HG03342 (cell line): ENCODE measurements around the gene GNRH2.
"Not testable (repeated sequence)": the region's sequence is repeated elsewhere in the genome, so short reads cannot be mapped to it uniquely, and the experiment has no call there.

Experiments used
- ATAC-seq: cut with Tn5 transposase; IDR thresholded peaks from one replicate; pipeline ENCODE4 v1.9.1; 2021; ENCODE audit warnings: mild to moderate bottlenecking, moderate library complexity; ENCODE audit not compliant: unreplicated experiment

GNRH2 gene

DNA sequence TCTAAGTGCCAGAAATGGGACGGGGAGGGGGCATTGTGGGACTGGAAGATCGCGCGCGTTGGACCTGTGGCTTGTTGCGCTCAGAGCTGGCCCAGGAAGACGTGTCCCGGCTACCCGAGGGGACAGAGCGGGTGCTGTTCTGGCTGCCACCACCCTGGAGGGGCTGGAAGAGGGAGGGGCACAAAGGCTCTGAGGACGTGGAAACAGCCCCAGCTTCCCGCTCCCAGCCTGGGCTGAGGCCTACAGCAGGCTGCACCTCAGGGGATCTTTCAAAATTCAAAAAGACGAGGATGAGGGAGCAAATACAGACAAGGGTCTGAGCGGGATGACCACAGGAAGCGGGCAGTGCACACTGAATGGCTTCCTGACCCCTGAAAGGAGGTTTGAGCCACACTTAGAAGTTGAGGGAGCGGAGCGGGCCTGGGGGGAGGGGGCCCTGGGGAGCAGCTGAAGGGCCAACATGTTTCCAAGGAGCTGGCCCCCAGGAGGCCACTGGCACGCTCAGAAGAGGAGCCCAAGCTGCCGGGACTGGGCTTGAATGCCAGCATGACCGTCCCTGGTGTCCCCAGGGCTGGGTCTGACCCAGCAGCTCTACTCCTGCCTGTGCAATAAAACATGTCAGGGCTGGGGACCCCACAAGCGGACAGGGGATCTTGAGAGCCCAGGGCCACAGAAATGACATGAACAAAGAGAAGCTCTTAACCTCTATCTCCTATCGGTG is 29.3 kb downstream of the GNRH2 start:
- ATAC-seq: no peak

DNA sequence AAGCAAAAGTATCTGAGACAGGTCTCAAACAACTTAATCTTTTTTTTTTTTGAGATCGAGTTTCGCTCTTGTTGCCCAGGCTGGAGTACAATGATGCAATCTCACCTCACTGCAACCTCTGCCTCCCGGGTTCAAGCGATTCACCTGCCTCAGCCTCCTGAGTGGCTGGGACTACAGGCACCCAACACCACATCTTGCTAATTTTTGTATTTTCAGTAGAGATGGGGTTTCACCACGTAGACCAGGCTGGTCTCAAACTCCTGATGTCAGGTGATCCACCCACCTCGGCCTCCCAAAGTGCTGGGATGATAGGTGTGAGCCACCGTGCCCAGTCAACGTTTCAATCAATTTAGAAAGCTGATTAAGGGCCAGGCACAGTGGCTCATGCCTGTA is 29.8 kb downstream of the GNRH2 start:
- ATAC-seq: not testable (repeated sequence)

DNA sequence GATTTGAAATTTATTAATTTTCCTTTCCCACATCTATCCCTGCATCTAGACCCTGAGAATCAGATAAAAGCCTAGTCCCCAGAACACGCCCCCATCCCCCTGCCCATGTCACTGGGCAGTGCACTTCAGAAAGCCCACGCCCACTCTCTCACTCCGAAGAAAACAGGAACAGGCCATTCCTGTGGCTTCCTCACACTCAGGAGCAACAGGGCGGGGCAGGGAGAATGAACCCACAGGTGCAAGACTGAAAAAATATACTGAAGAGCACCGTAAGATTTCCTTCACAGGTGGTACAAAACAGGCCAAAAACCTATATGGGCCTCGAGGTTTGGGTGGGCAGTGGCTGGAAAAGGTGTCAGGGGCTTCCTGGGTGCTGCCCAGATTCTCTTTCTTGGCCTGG is 31.4 kb downstream of the GNRH2 start:
- no peak for ATAC-seq

DNA sequence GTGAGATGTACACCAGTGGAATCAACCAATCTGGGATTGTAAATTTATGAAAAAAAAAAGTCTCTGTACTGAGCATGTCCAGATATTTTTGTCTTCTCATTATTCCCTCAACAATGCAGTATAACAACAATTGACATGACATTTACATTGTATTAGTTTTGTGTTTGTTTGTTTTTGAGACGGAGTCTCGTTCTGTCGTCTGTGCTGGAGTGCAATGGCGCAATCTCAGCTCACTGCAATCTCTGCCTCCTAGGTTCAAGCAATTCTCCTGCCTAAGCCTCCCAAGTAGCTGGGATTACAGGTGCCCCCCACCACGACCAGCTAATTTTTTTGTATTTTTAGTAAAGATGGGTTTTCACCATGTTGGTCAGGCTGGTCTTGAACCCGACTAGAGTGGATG is 31.9 kb downstream of the GNRH2 start:
- ATAC-seq: not testable (repeated sequence)

DNA sequence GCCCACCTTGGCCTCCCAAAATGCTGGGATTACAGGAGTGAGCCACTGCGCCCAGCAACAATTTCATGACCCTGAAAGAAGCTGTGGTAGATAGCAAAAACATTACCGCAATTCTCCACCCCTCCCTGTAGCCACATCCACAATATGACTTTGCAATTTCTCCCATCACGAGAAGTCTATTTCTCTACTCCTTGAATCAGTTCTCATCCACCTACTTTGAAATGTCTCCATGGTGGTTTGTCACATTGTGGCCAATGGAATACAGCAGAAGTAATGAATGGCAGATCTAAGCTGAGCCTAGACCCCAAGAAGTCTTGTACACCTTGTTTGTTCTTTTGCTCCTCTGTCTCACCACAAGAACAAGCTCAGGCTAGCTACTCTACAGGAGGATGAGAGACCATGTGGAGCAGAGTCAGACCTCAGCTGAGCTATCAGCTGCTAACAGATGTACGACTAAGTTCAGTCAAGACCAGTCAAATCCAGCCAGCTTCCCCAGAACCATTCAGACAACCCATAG is 34.3 kb downstream of the GNRH2 start:
- ATAC-seq: no peak

DNA sequence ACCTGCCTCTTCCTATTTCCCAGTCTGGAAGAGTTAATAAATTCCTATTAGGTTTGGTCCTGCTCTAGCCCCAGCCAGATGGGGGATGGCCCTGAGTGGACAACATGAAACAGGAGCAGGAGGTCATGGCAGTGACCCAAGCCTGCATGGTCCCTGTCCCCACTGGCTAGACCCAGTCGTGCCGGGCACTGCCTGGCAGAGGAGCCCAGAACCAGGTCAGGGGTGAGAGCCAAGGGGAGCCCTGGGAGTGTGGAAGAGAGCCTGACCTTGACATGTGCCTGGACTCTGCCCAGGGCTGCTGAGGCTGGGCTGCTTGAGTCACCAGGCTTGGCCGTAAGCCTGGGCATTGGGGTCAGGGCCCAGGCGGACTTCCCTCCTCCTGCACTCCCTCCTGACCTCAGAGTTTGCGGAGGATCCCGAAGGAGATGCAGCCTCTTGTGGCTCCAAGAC is 37.5 kb downstream of the GNRH2 start:
- ATAC-seq: no peak

DNA sequence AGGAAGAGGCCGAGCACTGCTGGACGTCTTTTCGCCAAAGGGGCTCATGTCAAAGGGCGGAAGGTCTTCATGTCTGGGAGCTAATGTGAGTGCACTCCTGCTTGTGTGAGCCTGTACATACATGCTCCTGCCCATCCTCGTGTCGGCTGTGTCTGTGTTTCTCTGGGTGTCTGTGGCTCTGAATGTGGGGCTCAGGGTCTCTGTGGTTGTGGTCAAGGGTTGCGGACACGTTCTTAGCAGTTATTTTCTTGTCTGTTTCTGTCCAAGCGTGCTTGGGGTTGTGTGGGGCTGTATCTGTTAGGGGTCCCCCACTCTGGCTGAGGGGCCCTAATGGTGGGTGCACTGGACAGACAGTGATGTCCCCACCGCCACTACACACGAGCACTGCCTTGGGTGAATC is 38.2 kb downstream of the GNRH2 start:
- ATAC-seq: no peak

DNA sequence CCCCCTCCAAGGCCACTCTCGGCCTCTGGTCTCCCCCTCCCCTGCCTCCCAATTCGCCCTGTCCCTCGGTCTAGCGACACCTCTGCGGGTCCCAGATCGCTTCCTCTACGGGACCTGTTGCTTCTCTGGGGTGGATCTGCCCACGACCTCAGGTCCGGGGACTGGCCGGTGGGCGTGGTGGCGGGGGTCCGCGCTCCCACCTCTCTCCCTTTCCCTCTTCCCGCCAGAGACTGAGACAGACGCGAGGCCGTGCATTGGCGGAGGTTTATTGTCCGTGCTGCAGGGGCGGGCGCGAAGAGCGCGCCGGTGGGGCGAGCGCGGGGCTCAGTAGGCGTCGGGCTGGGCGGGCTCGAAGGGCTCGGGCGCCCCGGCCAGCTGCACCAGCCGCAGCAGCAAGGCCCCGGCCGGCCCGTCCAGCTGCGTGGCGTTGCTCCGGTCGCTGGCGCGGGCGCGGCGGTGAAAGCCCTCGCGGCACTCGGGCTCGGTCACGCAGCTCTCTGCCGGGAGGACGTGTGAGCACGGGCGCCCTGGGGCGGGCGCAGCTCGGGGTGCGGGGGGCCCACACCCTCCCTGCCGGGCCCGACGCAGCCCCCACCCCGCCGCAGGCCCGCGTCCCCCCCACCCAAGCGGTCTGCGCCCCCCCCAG is 39.0 kb downstream of the GNRH2 start:
- no peak for ATAC-seq

DNA sequence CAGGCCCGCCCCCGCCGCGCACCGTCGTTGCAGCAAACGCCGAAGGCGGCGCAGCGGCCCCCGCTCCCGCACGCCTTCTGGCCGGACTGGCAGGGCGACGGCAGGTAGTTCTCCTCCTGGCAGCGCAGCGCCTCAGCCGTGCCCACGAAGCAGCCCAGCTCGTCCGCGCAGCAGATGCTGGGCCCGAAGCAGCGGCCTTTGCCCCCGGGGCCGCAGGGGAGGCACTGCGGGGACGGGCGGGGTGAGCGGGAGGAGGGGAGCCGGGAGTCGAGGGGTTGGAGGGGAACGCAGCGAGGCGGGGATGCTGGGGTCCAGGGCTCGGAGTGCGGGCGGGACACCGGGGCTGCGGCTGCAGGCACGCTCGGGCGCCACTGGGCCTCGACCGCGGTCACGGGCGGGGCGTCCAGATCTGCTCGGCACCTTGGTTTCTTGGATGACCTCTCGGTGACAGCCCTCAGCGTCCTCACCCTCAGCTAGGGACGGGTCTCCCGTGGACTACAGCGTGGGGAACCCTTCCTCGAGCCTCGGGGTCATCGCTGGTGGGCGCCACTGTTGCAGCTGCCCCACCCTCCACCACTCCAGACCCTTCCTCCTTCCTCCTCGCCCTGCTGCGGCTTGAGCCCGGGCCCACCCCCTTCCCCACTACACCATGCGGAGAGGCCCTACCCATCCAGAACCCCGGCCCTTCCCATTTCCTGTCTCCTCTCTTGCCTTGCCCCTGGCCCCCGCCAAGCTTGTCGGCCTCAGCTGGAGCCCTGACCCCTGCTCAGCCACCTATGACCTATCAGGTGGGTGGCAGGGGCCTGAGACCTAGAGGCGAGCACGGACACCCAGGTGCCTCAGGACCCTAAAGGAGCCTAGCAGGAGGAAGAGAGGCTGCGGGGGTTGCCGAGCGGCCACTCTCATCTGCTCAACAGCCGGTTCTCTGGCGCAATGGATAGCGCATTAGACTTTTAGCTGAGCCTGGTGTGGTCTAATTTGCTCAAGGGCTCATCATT is 39.8 kb downstream of the GNRH2 start:
- ATAC-seq: no peak

DNA sequence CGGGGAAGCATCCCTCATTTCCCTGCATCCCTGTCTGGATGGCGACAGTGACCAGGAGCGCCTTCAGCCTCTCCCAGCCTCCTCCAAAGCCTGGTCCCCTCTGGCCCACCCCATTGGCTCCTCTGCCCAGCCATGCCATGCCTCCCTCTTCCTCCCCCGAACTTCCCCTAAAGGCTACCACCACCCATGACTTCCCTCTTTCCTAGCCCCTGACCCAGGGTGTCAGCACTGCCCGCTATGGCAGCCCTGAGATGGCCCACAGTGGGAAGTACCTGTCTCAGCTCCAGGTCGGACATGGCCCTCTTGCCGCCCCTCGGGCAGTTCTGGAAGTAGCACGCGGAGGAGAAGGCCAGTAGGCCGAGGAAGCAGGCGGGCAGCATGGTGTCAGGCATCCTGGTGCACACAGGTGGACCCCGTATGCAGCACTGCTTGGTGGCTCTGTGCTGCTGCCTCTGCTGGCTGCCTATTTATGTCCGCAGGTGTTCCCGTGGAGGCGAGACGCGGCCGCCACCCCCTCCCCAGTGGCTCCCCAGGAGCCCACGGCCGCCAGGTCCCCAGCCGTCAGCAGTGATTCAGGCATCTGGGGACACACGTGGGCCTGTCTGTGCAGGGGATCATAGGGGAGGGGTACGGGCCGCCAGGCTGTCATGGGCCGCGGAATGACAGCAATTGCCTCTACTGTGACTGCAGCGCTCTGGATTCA is 41.0 kb downstream of the GNRH2 start, which contains the start of gene AVP:
Gene AVP (minus strand): TSS at position 442 of the 703 bp plus-strand sequence. CDS start 50 bp downstream, at position 392.
- ATAC-seq: no peak

DNA sequence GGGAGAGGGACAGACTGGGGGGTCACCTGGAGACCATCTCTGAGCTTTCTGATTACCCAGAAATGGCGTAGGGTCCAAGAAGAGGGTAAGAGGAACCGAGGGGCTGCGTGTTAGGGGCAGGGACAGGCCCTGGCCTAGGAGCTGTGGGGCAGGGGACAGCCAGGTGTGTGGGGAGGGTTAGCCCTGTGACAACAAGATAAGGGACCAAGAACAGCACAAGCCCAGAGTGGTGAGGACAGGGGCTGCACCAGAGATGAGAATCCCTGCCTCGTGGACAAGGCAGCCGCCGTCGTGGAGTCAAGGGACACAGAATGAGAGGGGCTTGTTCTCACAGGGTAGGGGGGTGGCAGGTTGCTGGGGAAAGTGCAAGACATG is 41.6 kb downstream of the GNRH2 start:
- no peak for ATAC-seq

DNA sequence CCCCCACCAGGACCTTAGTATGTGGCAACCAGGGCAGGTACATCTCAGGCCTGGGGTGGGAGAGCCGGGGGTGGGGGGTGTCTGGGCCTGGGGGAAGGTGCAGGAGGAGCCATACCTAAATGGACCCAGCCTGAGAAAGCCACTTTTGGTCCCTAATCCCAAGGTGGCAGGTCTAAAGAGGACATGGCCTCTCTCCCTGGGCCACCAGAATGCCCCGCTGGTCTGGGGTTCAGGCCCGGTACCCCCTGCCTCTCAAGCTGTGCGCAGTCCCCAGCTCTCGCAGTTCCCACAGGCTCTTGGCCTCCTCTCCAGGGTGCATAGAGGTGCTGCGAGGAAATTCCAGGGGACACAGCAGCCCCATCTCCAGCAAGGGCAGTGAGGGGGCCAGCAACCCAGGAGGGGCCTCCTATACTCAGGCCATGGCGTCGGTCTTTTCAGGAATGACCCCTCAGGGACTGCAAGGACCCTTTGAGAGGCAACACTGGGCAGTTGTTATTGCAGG is 42.2 kb downstream of the GNRH2 start:
- ATAC-seq: no peak

DNA sequence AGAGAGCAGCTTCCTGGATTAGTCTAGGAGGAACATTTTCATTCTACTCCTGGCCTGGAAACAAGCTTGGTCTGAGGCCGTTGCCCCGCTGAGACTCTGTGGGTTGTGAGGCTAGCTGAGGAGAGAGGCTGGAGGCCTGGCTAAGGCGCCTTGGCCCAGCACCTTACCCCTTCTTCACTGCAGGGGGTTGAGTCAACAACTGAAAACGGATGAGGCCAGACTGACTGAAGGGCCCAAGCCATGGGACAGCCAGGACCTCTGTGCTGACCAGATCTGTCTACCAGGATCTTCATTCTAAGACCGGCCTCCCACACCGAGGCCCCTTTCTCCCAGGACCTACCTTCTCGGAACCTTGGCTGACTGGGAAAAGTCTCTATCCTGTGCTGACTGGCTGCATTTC is 44.6 kb downstream of the GNRH2 start:
- no peak for ATAC-seq

DNA sequence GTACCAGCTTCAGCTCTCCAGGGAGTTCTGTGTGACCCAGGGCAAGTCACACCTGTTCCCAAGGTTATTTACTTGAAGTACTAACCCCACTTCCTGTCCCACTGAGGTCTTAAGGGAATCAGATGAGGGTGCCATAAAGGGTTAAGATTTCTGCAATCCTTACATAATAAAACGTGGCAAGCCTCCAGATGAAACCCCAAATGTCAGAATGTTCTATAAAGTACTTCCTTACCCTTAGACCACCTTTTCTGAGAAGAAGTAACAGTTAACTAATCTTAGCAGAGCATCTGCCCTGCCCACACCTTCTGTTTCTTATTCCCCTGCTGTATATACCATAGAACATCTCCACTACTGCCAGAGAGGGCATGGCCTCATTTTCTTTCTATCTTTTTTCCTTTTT is 47.1 kb downstream of the GNRH2 start:
- no peak for ATAC-seq

DNA sequence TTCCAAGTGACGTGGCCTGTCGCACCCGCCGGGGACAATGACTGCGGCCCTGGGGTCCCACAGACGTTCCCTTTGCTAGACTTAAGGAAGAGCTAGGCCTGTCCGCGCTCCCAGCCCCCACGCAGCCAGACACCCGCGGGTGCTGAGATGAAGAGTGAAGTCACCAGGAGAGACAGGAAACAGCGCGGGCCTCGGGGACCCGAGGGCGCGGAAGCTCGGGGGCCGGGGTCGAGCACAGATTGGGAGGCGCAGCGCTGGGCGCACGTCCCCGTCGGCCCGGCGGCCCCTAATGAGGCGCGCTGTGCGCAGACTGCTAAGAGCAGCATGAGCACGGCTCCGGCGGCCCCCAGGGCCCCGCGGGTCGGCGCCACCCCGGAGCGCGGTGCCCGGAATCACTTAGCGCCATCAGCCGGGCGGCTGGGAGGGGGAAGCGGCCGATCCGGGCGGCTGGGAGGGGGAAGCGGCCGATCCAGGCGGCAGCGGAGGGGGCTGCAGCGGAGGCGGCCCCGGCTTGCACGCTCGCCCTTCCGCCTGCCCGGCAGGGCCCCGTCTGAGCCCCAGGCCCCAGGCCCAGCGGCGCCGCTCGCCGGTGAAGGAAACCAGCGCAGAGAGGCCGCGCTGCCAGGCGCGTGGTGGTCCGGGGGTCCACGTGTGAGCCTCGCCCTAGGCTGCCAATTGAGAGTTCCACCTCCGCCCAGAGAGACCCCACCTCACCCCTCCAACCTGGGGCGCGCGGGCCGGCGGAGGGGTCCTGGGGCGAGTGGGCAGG is 49.4 kb downstream of the GNRH2 start:
- no peak for ATAC-seq

DNA sequence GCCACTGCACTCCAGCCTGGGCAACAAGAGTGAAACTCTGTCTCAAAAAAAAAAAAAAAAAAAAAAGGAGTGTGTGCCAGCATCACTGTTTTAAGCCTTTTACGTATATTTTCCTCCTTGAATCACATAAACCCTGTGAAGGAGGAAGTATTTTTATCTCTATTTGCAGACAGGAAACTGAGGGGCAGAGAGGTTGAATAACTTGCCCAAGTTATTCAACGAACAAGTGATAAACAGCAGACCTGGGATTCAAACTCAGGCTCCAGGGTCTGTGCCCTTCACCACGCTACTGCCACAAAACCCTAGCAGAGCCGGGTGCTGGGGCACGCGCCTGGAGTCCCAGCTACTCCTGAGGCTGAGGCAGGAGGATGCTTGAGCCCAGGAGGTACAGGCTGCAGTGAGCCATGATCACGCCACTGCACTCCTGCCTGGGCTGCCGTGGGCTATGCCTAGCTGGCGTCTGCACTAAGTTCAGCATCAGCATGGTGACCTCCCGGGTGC is 50.5 kb downstream of the GNRH2 start:
- ATAC-seq: no peak

DNA sequence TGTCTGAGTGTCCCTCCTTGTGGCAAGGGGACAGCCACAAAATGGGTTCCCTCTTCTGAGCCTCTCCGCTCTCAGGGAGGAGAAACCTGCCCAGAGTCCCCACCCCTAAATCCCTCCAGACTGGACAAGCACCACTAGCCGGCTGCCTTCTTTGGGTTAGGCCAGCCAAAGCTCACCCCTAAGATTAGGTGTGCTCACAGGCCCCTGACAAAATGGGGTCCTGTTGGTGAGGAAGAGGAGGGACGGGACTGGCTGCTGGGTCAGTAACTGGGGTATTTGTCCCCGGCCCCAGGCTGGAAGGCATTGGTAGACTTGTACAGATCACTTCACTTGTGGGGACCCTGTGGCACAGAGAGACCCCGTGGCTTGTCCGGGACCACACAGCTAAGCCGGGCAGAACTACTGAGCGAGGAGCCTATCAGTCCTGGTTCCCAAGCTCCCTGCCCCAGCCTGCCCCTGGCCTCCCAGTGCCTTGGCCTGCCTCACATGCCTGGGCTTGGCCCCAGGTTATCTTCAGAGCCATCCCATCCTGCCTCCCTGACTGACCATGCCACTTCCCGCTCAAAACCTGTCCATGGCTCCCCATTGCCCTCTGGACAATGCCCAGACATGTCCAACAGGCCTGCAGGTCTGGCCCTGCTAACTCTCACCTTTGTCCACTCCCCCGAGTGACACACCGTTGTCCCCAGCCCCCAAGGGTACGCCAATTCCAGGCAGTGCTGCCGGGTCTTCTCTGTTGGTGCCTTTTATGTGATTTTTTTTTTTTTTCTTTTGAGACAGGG is 51.6 kb downstream of the GNRH2 start:
- no peak for ATAC-seq
